ENCODE data around the gene CBFB. TPM values are rescaled to one million over a fixed set of nuclear protein-coding genes. Genes with fewer than 3 reads are reported as not detected.

The CBFB gene
- total RNA-seq, 3 donors from 2014 or later, result 48.5 to 69.1 (median 52.3) TPM

DNA sequence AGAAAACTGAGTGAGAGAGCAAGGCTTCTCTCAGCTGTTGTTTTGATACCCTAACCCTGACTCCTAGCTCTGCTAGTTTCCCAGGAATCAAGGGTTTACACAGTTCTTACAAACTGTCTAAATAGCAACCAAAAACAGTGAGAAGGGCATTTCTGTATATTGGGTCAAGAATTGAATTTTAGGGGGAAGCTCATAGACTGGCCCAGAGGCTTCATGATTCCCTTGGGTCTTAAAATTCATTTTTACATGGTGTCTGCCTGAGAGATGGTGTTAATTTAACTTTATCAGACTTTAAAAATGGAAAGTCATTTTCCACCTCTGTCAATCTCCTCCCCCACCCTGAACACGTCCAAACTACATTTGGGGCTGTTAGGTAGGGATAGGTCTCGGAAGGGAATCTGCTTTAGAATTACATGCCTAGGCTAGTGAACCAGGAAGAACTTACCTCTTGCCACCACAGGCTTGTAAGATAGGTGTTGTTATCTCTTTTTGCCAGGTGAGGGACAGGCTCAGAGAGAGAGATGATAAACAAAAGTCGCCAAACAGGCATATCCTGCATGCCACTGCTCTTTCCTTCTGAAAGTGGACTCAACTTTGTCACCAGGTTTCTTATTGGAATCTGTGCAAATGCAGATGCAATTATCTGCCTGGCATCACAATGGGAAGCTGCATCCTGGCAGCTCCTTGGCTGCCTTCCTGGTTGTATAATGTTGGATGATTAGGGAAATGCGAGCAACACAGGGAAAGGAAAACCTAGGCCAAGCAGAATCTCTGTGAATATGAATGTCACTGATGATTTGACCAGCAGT lies 83.8 kb downstream of the CBFB start:
- H3K4me1 ChIP-seq, result peaks cover 0 to 8% of the 10 kb centered on the region in 2 donors
- H3K27me3 ChIP-seq, result no peaks in the 10 kb centered on the region
- H3K27ac ChIP-seq, result no peak overlapping the region
- intact Hi-C loops (cut with DNase I; ENCODE audit: low total_unique reads), result no loop called here
- no peaks in the 10 kb centered on the region for H3K36me3 ChIP-seq
- no peak for TF ChIP-seq POLR2AphosphoS5 (IDR thresholded peaks at IDR 0.05)
- no peak for TF ChIP-seq POLR2A (IDR thresholded peaks at IDR 0.05)
- TF ChIP-seq, protein P1, sequence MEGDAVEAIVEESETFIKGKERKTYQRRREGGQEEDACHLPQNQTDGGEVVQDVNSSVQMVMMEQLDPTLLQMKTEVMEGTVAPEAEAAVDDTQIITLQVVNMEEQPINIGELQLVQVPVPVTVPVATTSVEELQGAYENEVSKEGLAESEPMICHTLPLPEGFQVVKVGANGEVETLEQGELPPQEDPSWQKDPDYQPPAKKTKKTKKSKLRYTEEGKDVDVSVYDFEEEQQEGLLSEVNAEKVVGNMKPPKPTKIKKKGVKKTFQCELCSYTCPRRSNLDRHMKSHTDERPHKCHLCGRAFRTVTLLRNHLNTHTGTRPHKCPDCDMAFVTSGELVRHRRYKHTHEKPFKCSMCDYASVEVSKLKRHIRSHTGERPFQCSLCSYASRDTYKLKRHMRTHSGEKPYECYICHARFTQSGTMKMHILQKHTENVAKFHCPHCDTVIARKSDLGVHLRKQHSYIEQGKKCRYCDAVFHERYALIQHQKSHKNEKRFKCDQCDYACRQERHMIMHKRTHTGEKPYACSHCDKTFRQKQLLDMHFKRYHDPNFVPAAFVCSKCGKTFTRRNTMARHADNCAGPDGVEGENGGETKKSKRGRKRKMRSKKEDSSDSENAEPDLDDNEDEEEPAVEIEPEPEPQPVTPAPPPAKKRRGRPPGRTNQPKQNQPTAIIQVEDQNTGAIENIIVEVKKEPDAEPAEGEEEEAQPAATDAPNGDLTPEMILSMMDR (IDR thresholded peaks at IDR 0.05), result no peak
- H3K9me3 ChIP-seq, result no peaks in the 10 kb centered on the region
- H3K4me3 ChIP-seq, result no peak overlapping the region
- DNase-seq (ENCODE audit: low spot score in 2 of 2), result no peak

DNA sequence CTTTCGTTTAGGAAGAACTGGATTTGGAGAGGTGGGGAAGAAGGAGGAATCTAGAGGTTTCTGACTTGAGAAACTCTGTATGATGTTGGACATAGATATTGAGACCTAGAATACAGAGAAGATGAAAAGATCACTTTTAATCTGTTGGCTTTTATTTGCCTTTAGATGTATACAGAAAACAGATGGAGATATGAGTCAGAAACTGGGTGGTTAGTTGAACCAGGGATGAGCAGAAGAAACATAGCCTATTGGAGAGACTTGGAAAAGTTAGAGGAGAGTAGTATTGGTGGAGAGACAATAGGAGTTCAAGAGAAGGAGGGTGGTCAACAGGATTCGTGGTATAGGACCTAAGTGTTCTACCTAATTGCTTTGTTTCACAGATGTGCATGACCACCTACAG lies 85.8 kb downstream of the CBFB start:
- no peaks in the 10 kb centered on the region for H3K36me3 ChIP-seq
- H3K4me3 ChIP-seq, result no peak overlapping the region
- intact Hi-C loops (cut with DNase I; ENCODE audit: low total_unique reads), result no loop called here
- peaks cover 0 to 8% of the 10 kb centered on the region in 2 donors for H3K4me1 ChIP-seq
- no peaks in the 10 kb centered on the region for H3K27me3 ChIP-seq
- TF ChIP-seq POLR2AphosphoS5 (IDR thresholded peaks at IDR 0.05) (no peak), POLR2A (IDR thresholded peaks at IDR 0.05) (no peak)
- TF ChIP-seq, protein P1 (IDR thresholded peaks at IDR 0.05), result no peak
- H3K9me3 ChIP-seq, result no peaks in the 10 kb centered on the region
- no peak for DNase-seq (ENCODE audit: low spot score in 2 of 2)
- no peak overlapping the region for H3K27ac ChIP-seq

DNA sequence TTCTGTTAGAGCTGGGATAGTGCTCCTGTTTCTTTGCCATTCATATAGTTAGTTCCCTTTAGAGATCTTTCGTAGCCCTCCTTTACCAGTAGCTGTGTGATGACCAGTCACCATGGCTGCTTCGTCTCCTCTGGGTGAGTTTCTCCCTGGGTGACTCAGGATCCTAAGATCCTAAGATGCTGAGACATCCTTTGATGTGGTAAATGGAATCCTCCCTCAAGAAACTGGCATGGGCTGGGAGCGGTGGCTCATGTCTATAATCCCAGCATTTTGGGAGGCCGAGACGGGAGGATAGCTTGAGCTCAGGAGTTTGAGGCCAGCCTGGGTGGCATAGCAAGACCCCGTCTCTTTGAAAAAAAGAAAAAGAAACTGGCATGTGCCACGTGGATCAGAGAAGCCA lies 86.7 kb downstream of the CBFB start:
- Histone ChIP-seq H3K27ac (no peak overlapping the region), H3K36me3 (no peaks in the 10 kb centered on the region), H3K4me1 (peaks cover 0 to 6% of the 10 kb centered on the region in 2 donors), H3K9me3 (no peaks in the 10 kb centered on the region), H3K4me3 (no peak overlapping the region), H3K27me3 (no peaks in the 10 kb centered on the region)
- intact Hi-C loops (cut with DNase I; ENCODE audit: low total_unique reads), result no loop called here
- TF ChIP-seq, protein P1 (IDR thresholded peaks at IDR 0.05), result no peak
- no peak for DNase-seq (ENCODE audit: low spot score in 2 of 2)

DNA sequence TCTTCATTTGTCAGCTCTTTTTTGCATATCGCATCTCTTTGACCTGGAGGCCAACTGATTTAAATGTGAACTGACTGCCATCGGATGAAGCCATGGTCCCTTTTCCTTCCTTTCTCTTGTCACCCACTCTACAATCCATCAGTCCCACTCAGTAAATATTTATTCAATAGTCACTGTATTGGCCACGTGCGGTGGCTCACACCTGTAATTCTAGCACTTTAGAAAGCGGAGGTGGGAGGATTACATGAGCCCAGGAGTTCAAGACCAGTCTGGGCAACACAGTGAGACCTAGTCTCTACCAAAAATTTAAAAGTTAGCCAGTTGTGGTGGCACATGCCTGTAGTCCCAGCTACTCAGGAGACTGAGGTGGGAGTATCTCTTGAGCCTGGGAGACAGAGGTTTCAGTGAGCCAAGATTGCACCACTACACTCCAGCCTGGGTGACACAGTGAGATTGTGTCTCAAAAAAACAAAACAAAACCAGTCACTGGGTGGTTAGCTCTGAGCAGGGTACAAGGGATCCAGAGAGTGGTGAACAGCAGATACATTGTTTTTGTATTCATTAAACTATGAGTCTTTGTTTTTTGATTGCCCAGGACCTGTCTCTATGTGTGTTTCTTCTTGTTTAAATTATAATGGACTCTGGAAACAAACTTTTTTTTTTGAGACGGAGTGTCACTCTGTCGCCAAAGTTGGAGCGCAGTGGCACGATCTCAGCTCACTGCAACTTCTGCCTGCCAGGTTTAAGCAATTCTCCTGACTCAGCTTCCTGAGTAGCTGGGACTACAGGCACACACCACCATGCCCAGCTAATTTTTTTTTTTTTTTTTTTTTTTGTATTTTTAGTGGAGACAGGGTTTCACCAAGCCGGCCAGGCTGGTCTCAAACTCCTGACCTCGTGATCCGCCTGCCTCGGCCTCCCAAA lies 87.7 kb downstream of the CBFB start:
- H3K4me1 ChIP-seq, result no peaks in the 10 kb centered on the region
- TF ChIP-seq POLR2AphosphoS5 (IDR thresholded peaks at IDR 0.05) (no peak), POLR2A (IDR thresholded peaks at IDR 0.05) (no peak)
- TF ChIP-seq, protein P1 (IDR thresholded peaks at IDR 0.05), result no peak
- no peaks in the 10 kb centered on the region for H3K9me3 ChIP-seq
- H3K4me3 ChIP-seq, result no peak overlapping the region
- intact Hi-C loops (cut with DNase I; ENCODE audit: low total_unique reads), result no loop called here
- no peaks in the 10 kb centered on the region for H3K36me3 ChIP-seq
- H3K27me3 ChIP-seq, result no peaks in the 10 kb centered on the region
- no peak for DNase-seq (ENCODE audit: low spot score in 2 of 2)
- H3K27ac ChIP-seq, result no peak overlapping the region

DNA sequence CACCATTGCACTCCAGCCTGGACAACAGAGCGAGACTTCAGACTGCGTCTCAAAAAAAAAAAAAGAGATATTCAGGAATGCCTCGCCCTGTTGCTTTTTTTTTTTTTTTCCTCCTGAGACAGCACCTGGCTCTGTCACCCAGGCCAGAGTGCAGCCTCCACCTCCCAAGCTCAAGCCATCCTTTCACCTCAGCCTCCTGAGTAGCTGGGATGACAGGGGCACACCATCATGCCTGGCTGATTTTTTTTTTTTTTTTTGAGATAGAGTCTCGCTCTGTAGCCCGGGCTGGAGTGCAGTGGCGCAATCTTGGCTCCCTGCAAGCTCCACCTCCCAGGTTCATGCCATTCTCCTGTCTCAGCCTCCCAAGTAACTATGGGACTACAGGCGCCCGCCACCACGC lies 88.8 kb downstream of the CBFB start:
- Histone ChIP-seq H3K27me3 (no peaks in the 10 kb centered on the region), H3K4me3 (no peak overlapping the region), H3K9me3 (no peaks in the 10 kb centered on the region), H3K36me3 (no peaks in the 10 kb centered on the region), H3K27ac (no peak overlapping the region), H3K4me1 (no peaks in the 10 kb centered on the region)
- DNase-seq (ENCODE audit: low spot score in 2 of 2), result no peak
- TF ChIP-seq POLR2AphosphoS5 (IDR thresholded peaks at IDR 0.05) (no peak), POLR2A (IDR thresholded peaks at IDR 0.05) (no peak)
- TF ChIP-seq, protein P1 (IDR thresholded peaks at IDR 0.05), result no peak
- intact Hi-C loops (cut with DNase I; ENCODE audit: low total_unique reads), result no loop called here

Measured in breast epithelium (tissue), 4 donors.